UCSD-AML1 (cell line): ENCODE data around the gene CREG2.

Experiments
- DNase-seq: peaks from one replicate; lab custom pipeline; 2025; ENCODE audit not compliant: unreplicated experiment; lab: John Stamatoyannopoulos, UW

Gene CREG2

DNA sequence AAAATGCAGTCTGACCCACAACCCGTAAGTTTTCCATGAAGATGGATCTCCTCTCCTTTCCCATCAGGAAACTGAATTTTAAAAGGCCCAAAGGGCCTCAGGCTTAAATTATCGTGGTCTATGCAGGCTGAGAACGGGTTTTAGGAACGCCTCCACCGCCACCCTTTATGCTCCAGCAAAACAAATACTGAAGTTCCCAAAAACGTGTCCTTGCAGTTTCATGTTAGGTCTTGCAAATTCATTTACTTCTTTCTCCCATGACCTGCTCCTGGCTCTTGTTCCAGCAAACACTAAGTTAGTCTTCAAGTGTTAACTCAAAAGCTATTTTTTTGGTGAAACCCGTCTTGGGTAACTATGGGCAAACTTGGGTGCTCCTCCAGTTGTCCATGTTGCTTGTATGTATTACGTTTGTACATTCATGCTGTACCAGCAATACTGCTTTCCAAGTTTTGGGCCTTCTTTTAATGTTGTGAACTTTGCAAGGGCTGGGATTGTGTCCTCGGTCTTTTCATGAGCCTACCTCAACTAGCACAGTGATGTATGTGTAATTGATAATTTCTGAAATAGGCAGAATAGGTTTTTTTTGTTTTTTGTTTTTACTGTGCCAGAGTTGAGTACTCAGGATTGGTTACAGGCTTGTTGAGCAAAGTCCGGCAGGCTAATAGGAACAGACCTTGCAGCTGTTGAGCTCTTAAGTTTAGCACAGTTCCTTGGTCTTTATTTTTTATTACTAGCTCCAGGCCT lies 77.0 kb downstream of the CREG2 start:
- no peak for DNase-seq

DNA sequence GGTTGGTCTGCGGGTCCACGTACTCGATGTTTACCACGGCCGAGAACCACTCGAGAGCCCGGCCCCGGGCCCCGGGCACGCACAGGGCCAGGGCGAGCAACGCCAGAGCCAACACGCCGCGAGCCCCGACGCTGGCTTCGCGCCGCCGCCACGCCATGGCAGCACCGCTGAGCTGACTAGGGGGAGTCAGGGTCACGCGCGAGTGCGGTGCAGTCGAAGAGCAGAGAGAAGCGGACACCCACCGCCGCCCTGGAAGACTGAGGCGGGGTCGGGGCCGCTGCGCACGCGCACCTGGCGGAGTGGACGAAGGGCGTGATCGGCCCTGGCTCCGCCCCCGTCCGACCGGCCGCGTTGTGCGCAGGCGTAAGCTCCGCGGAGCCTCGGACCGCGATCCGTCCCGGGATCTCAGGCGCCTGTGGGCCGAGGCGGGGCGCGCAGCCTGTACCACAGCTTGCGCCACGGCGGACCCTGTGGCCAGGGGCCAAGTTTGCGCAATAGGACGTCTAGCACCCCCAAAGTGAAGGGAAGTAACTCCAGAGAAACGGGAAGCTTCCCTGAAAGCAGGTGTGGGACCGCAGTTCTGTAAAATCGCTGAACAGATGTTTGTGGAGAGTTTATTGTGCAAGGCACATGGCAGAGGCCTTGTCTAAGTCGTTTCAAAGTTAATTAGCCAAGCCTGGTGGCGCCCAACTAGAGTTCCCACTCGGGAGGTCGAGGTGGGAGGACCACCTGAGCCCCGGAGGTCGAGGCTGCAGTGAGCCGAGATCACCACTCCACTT lies 78.7 kb downstream of the CREG2 start, which contains the start of gene RNF149:
RNF149 (minus strand) TSS at position 270 of the 779 bp plus-strand sequence; CDS start at position 157, 113 bp downstream.
- DNase-seq = peak; percentile 97

DNA sequence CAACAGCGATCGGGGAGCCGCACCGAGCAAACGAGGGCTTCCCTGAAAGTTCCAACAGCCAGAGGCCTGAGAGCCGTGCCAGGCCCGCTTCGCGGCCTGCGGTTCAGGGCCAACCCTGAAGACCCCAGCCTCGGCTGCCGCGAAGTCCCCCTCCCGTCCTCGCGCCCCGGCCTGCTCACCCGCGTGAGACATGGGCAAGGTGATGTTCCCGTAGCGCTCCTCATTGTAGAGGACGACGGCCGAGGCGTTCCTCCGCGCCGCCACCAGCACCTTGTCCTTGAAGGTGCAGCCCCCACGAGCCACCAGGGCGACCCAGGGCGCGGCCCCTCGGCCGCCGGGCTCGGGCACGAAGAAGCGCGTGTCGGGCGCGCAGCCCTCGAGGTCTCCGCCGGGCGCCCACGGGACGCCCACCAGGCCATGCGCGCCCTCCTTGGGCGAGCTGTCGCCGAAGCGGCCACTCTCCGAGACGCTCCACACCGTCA lies 79.3 kb downstream of the CREG2 start:
- DNase-seq = no peak

DNA sequence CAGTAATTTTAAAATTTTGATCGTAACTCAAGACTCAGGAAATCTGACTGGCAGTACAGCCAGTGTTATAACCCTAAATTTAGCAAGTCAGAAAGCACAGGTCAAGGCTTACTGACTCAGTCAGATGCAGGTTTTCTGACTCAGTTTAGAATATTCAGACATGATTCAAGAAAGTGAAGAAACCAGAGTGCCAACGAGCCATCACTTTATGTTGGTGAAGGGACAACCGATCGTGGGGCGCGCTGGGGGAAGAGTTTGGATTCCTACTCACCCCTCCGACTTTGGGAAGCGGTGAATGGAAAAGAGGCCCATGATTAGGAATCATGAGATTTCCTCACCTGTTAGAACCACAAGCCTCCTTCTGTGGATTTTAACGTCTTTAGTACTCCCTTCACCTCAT lies 79.8 kb downstream of the CREG2 start:
- DNase-seq = no peak

DNA sequence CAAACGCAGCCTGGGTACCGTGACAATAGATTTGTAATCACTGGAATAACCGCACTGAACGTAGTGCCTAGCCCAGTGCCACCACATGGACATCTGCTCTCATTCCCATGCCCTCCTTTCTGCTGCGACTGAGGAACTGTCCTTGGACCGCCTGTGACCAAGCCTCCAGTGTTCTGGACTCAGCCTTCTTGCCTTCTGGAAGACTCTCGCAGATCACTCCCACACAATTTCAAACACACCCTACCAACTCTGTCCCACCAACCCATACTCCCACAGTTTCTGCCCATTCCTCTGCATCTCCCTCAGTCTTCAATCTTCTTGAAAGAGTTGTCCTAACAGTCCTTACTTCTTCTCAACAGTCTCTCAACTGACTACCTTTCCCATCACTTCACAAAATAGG lies 80.9 kb downstream of the CREG2 start:
- no peak for DNase-seq

DNA sequence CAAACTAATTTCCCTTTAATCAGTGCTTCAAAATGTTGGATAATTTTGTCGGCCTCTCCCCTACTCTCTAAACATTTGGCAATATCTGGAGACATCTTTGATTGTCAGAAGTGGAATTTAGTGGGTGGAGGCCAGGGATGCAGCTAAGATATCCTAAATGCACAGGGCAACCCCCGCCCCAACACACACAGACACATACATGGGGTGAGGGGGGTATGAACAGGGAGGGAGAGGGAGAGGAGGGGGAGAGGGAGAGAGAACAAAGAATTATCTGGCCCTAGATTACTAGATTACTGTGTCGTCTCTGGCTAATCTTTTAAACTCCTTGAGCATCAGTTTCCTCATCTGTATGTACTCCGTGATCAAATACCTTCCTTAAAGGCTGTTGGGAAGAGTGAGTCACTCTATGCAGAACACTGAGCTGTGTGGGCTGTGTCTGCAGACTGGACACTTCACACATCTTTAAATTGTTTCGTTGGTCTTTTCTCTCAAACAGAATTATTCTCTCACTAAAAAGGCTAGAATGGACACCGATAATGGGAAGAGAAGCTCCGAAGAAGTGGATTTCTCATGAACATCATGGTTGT lies 81.7 kb downstream of the CREG2 start:
- DNase-seq = no peak

DNA sequence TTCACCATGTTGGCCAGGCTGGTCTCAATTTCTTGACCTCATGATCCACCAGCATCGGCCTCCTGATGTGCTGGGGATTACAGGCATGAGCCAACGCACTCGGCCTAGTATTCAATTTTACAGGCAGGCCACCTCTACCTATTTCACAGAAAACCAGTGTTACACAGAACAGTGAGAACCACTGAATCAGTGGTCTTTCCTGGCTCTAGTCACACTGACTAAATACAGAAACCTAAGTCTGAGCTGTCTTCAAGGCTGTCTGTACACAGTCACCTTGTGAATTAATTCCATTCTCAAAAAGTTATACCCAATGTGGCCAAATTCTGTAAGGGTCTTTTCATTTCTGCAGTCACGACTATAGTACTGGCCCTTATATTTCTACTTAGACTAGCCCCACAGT lies 82.3 kb downstream of the CREG2 start:
- no peak for DNase-seq

DNA sequence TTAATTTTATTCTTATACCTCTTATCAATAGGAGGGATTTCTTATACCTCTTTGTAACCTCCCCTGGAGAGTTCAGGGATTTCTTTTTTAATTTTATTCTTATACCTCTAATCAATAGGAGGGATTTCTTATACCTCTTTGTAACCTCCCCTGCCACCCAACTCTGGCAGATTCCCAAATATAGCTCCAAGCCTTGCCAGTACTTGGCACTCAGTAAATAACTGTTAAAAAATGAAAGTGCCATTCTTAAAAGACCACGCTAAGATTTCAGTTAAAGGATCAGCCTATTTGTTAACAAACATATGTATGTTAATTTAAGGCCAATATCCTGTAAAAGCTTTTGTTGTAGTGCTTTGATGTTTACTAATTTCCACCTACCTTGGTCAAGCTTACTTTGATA lies 83.6 kb downstream of the CREG2 start:
- no peak for DNase-seq

DNA sequence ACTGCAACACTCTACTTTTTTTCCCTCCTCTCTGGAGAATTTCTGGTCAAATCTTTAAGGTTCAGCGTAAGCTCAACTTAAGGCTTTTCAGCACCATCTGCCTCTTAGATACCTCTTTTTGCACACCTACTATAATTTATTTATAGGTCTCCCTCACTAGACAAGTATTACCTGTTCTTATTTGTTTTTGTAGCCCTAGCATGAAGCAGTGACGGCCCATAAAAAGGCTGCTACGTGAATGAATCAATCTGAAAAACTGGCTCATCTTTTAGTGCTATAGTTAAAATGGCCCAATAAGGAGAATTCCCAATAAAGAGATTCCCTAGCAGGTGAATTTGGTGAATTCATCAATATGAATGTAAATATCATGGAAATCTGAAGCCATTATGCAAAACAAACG lies 85.3 kb downstream of the CREG2 start:
- no peak for DNase-seq

DNA sequence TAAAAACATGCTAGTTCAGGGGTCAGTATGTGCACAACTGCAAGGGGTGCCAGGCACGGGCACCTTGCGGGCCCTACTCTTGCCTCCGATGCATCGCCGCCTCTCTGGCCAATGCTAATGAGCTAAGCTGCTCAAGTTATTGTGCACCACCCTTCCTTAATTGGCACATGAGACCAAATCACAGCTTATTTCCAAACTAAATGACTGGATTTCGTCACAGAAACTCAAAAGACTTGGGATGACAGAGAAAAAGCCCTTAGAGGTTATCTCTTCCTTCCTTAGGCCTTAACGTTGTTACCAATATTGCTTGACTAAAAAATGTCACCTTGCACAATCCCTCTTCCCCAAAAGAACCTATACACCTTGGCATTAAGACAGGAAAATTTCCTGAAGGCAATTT lies 86.5 kb downstream of the CREG2 start:
- no peak for DNase-seq

DNA sequence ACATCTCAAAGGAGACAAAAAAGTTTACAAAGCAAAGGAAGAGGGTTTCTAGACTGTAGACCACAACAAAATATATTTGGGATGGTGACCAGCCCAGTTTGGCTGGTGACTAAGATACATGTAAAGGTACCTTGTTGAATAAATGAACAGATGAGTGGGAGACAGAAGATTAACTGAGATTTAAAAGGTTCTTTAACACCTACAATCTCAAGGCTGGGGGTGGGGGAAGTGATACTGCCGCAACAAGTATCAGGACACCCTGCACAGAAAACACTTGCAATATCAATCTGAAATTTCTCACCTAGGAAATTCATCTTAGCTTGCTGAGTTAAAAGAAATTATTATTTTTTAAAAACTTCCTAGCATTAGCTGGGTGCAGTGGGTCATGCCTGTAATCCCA lies 87.1 kb downstream of the CREG2 start:
- no peak for DNase-seq

DNA sequence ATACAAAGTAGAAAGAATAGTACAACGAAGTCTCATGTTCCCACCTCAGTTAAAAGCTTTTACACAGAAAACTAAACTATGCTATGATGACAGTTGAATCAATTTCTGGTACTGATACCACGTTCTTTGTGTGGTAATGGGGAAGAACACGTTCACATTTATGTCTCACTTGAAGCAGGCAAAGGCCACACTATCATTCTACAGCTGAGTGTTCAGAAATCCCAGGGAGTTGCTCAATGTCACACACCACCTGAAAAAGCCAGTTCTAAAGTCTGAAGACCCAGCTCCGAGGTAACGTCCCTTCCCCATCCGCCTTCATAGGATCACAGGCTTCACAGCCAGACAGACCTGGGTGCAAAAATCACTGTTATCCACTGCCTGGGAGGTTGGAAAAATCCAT lies 87.7 kb downstream of the CREG2 start:
- no peak for DNase-seq

DNA sequence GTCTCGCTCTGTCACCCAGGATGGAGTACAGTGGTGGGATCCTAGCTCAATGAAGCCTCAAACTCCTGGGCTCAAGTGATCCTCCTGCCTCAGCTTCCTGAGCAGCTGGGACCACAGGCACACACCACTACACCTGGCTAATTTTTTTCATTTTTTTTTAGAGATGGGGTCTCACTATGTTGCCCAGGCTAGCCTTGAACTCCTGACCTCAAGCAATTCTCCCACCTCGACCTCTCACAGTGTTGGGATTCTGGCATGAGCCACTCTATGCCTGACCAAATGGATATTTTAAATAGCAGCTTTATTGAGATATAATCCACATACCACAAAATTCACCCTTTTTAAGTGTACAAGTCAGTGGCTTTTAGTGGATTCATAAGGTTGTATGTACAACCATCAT lies 89.9 kb downstream of the CREG2 start:
- no peak for DNase-seq

DNA sequence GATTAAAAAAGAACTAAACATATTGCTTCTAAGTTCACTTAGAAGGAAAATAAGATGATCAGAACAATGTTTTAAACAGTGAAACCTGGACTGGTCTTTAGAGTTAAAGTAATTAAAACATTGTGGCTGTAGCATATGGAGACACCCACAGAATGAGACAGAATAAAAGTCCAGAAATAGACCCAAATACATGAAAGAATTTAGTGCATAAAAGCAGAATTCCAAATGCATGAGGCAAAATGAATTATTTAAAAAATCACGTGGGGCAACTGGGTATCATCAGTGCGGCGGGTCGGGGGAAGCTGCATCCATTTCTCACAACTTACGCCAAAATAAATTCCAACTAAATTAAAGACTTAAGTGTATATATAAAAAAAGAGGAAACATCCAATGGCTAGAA lies 90.9 kb downstream of the CREG2 start:
- no peak for DNase-seq

DNA sequence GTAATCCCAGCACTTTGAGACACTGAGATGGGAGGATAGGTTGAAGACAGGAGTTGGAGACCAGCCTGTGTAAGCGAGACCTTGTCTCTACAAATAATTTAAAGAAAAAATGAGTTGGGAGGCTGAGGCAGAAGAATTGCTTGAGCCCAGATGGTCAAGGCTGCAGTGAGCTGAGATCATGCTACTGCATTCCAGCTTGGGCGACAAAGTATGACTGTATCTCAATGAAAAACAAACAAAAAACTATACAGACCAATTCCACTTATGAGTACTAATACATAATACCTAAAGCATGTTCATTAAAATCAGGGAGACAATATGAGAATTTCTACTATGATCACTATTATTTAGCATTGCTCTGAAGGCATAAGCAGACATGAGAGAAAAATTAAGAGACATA lies 91.4 kb downstream of the CREG2 start:
- no peak for DNase-seq
